ENCODE results near the gene WIPF2.

DNA sequence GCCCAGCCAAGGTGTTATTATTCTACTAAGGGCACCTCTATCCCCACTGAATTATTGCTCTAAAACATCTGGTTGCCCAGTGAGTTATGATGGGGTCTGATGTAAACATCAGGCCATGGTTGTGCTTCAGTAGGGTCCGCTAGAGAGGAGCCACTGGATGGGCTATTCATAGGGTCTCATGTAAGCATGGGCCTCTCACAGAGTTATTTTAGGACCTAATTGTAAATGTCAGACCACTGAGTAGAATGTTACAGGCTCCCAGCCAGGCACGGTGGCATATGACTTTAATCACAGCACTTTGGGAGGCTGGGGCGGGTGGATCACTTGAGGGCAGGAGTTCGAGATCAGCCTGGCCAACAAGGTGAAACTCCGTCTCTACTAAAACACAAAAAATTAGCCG, 36.5 kb upstream of the WIPF2 start:
- TF ChIP-seq, protein P1, sequence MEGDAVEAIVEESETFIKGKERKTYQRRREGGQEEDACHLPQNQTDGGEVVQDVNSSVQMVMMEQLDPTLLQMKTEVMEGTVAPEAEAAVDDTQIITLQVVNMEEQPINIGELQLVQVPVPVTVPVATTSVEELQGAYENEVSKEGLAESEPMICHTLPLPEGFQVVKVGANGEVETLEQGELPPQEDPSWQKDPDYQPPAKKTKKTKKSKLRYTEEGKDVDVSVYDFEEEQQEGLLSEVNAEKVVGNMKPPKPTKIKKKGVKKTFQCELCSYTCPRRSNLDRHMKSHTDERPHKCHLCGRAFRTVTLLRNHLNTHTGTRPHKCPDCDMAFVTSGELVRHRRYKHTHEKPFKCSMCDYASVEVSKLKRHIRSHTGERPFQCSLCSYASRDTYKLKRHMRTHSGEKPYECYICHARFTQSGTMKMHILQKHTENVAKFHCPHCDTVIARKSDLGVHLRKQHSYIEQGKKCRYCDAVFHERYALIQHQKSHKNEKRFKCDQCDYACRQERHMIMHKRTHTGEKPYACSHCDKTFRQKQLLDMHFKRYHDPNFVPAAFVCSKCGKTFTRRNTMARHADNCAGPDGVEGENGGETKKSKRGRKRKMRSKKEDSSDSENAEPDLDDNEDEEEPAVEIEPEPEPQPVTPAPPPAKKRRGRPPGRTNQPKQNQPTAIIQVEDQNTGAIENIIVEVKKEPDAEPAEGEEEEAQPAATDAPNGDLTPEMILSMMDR (optimal IDR thresholded peaks at IDR 0.05 in 1 of 3, IDR thresholded peaks at IDR 0.05 in 1 of 3, conservative IDR thresholded peaks at IDR 0.05 in 1 of 3; ENCODE audit: extremely low read depth in 1 of 3, insufficient read depth in 2 of 3, low read length in 3 of 3), result no peak
- no peak for TF ChIP-seq EZH2 (IDR thresholded peaks at IDR 0.05; ENCODE audit: low read length)

Data from keratinocyte (primary cell).